HG02884 (cell line): Measurements from ENCODE around the gene SCFD2.
A peak's percentile ranks its signal among the peaks of the same experiment; 100 is the strongest.

ENCODE experiments used
- ATAC-seq: cut with Tn5 transposase; IDR thresholded peaks from one replicate; pipeline ENCODE4 v1.9.1; 2021; ENCODE audit warnings: mild to moderate bottlenecking, moderate library complexity; ENCODE audit not compliant: unreplicated experiment

The SCFD2 gene

GRCh38 chr4:52939739-52940138, 426.1 kb downstream of the SCFD2 start:
- no peak for ATAC-seq

- no peak for ATAC-seq
These were observed 426.5 kb downstream of the SCFD2 start for GRCh38 chr4:52939325-52939724.

- ATAC-seq = no peak
These were observed 428.0 kb downstream of the SCFD2 start for GRCh38 chr4:52937829-52938228.

- ATAC-seq = no peak
These were observed 429.1 kb downstream of the SCFD2 start for GRCh38 chr4:52936729-52937128.

GRCh38 chr4:52935317-52935716, 430.5 kb downstream of the SCFD2 start:
- ATAC-seq = no peak

GRCh38 chr4:52933738-52934137, 432.1 kb downstream of the SCFD2 start:
- ATAC-seq = no peak

GRCh38 chr4:52932591-52933470, 433.0 kb downstream of the SCFD2 start:
- no peak for ATAC-seq

- ATAC-seq = no peak
These were observed 434.6 kb downstream of the SCFD2 start for GRCh38 chr4:52931243-52931642.

GRCh38 chr4:52926196-52926974, 439.5 kb downstream of the SCFD2 start:
- ATAC-seq = no peak

- ATAC-seq = no peak
These were observed 440.3 kb downstream of the SCFD2 start for GRCh38 chr4:52925531-52925968.

- no peak for ATAC-seq
These were observed 446.4 kb downstream of the SCFD2 start for GRCh38 chr4:52919461-52919860.

- no peak for ATAC-seq
These were observed 448.0 kb downstream of the SCFD2 start for GRCh38 chr4:52917817-52918216.

- ATAC-seq = no peak
These were observed 450.0 kb downstream of the SCFD2 start for GRCh38 chr4:52915730-52916300.

- no peak for ATAC-seq
These were observed 450.7 kb downstream of the SCFD2 start for GRCh38 chr4:52915191-52915590.

GRCh38 chr4:52914051-52914605, 451.7 kb downstream of the SCFD2 start:
- ATAC-seq = no peak

GRCh38 chr4:52912608-52913007, 453.3 kb downstream of the SCFD2 start:
- no peak for ATAC-seq

GRCh38 chr4:52911684-52912294, 454.1 kb downstream of the SCFD2 start:
- ATAC-seq = peak; percentile 90

GRCh38 chr4:52910115-52910514, 455.7 kb downstream of the SCFD2 start:
- ATAC-seq = no peak

GRCh38 chr4:52907510-52907909, 458.4 kb downstream of the SCFD2 start:
- ATAC-seq = no peak

- ATAC-seq = no peak
These were observed 461.4 kb downstream of the SCFD2 start for GRCh38 chr4:52904421-52904820.

- ATAC-seq = no peak
These were observed 462.6 kb downstream of the SCFD2 start for GRCh38 chr4:52903273-52903672.
